ENCODE results near the gene HOXA2.

Gene HOXA2

GRCh38 chr7:27141137-27141922 lies 38.8 kb upstream of the HOXA2 start:
- DNase-seq, result no peak

- no peak for DNase-seq
Observed at GRCh38 chr7:27140126-27140857, 37.8 kb upstream of the HOXA2 start.

- DNase-seq, result no peak
Observed at GRCh38 chr7:27139334-27140125, 37.0 kb upstream of the HOXA2 start.

- no peak for DNase-seq
Observed at GRCh38 chr7:27138985-27139333, 36.5 kb upstream of the HOXA2 start.

- no peak for DNase-seq
Observed at GRCh38 chr7:27138472-27138871, 36.0 kb upstream of the HOXA2 start.

- DNase-seq, result no peak
Observed at GRCh38 chr7:27137640-27138315, 35.3 kb upstream of the HOXA2 start.

GRCh38 chr7:27134392-27134791 lies 31.9 kb upstream of the HOXA2 start:
- DNase-seq, result no peak

GRCh38 chr7:27133409-27134231 lies 31.1 kb upstream of the HOXA2 start:
- DNase-seq, result no peak

GRCh38 chr7:27132978-27133377 lies 30.5 kb upstream of the HOXA2 start:
- no peak for DNase-seq

- DNase-seq, result no peak
Observed at GRCh38 chr7:27132214-27132613, 29.7 kb upstream of the HOXA2 start.

GRCh38 chr7:27131390-27131819 lies 28.9 kb upstream of the HOXA2 start:
- peak in 1 of 2 experiments; percentile 51 for DNase-seq

- peak; percentile 70 to 75 for DNase-seq
Observed at GRCh38 chr7:27130540-27131389, 28.3 kb upstream of the HOXA2 start, which contains the start of gene HOXA4. Gene HOXA4 (minus strand): TSS chr7:27130757. CDS start chr7:27130733, 24 bp downstream.

- no peak for DNase-seq
Observed at GRCh38 chr7:27129729-27130539, 27.5 kb upstream of the HOXA2 start.

GRCh38 chr7:27128776-27129728 lies 26.6 kb upstream of the HOXA2 start:
- DNase-seq, result no peak

- no peak for DNase-seq
Observed at GRCh38 chr7:27128034-27128433, 25.6 kb upstream of the HOXA2 start.

- no peak for DNase-seq
Observed at GRCh38 chr7:27126596-27127327, 24.3 kb upstream of the HOXA2 start.

- DNase-seq, result no peak
Observed at GRCh38 chr7:27125986-27126394, 23.5 kb upstream of the HOXA2 start.
